ENCODE data around the gene SPC24. TPM values are rescaled to one million over a fixed set of nuclear protein-coding genes. Genes with fewer than 3 reads are reported as not detected.

The SPC24 gene
- total RNA-seq, 1 experiment from 2014 or later, result 50.6 TPM

GRCh38 chr19:11108746-11109145 lies 46.8 kb downstream of the SPC24 start:
- no peak for DNase-seq (ENCODE audit: low read depth, low spot score)
- no peaks in the 10 kb centered on the region for H3K27me3 ChIP-seq (ENCODE audit: control insufficient read depth, insufficient read depth, low read length)
- no peak for TF ChIP-seq CTCF (IDR thresholded peaks at IDR 0.05)
- TF ChIP-seq TCF7L2 (IDR thresholded peaks at IDR 0.05; ENCODE audit: low read depth, low read length), result no peak
- no peak for TF ChIP-seq REST (IDR thresholded peaks at IDR 0.05; ENCODE audit: insufficient read depth in 1 of 2, low read depth in 2 of 2, low read length in 1 of 2)
- no peak for TF ChIP-seq SIN3A (IDR thresholded peaks at IDR 0.05; ENCODE audit: borderline replicate concordance, insufficient read depth, low read depth, low read length)
- TF ChIP-seq POLR2AphosphoS5 (IDR thresholded peaks at IDR 0.05; ENCODE audit: low read depth, low read length), result no peak
- POLR2A ChIA-PET, result no interaction called here
- in situ Hi-C loops (cut with HindIII; ENCODE audit: low pct_unique_long_range_greater_than_20kb, low sequenced_read_pairs) (no loop called here), intact Hi-C loops (cut with micrococcal nuclease; ENCODE audit: unreplicated experiment) (no loop called here)
- no peak overlapping the region for H3K27ac ChIP-seq (ENCODE audit: low read length)
- no peak overlapping the region for H3K4me3 ChIP-seq (ENCODE audit: low read depth in 2 of 2, low read length in 2 of 2)
- H3K4me1 ChIP-seq (ENCODE audit: control insufficient read depth, insufficient read depth, low read length), result no peaks in the 10 kb centered on the region; the same call in 1 of the 2 replicates
- TSS peak; percentile 61 for BruUV-seq (replicated peaks)
- ATAC-seq, result no peak
- peaks cover 15% of the 10 kb centered on the region for H3K36me3 ChIP-seq (ENCODE audit: control insufficient read depth, insufficient read depth, low read length)
- CTCF ChIA-PET, result no interaction called here
- H3K9me3 ChIP-seq (ENCODE audit: control insufficient read depth, insufficient read depth, low read depth, low read length), result no peaks in the 10 kb centered on the region

- ChIA-PET CTCF (no interaction called here), POLR2A (no interaction called here)
- Histone ChIP-seq H3K9me3 (ENCODE audit: control insufficient read depth, insufficient read depth, low read depth, low read length) (no peaks in the 10 kb centered on the region), H3K4me3 (ENCODE audit: low read depth in 2 of 2, low read length in 2 of 2) (no peak overlapping the region), H3K4me1 (ENCODE audit: control insufficient read depth, insufficient read depth, low read length) (no peaks in the 10 kb centered on the region; the same call in 1 of the 2 replicates), H3K27me3 (ENCODE audit: control insufficient read depth, insufficient read depth, low read length) (no peaks in the 10 kb centered on the region), H3K27ac (ENCODE audit: low read length) (no peak overlapping the region), H3K36me3 (ENCODE audit: control insufficient read depth, insufficient read depth, low read length) (peaks cover 19% of the 10 kb centered on the region)
- intact Hi-C loops (cut with micrococcal nuclease; ENCODE audit: unreplicated experiment), result no loop called here
- BruUV-seq (replicated peaks), result no TSS peak
- TF ChIP-seq POLR2AphosphoS5 (IDR thresholded peaks at IDR 0.05; ENCODE audit: low read depth, low read length) (no peak), SIN3A (IDR thresholded peaks at IDR 0.05; ENCODE audit: borderline replicate concordance, insufficient read depth, low read depth, low read length) (no peak), CTCF (IDR thresholded peaks at IDR 0.05) (no peak), REST (IDR thresholded peaks at IDR 0.05; ENCODE audit: insufficient read depth in 1 of 2, low read depth in 2 of 2, low read length in 1 of 2) (no peak), TCF7L2 (IDR thresholded peaks at IDR 0.05; ENCODE audit: low read depth, low read length) (no peak)
- DNase-seq (ENCODE audit: low read depth, low spot score) (no peak), ATAC-seq (no peak)
- in situ Hi-C loops (cut with HindIII; ENCODE audit: low pct_unique_long_range_greater_than_20kb, low sequenced_read_pairs), result no loop called here
These were observed 49.1 kb downstream of the SPC24 start for GRCh38 chr19:11106477-11106876.

All from Panc1 (cell line).